ENCODE results near the gene GCKR.
"Not testable (repeated sequence)": the region's sequence is repeated elsewhere in the genome, so short reads cannot be mapped to it uniquely, and the experiment has no call there.

Gene GCKR

DNA sequence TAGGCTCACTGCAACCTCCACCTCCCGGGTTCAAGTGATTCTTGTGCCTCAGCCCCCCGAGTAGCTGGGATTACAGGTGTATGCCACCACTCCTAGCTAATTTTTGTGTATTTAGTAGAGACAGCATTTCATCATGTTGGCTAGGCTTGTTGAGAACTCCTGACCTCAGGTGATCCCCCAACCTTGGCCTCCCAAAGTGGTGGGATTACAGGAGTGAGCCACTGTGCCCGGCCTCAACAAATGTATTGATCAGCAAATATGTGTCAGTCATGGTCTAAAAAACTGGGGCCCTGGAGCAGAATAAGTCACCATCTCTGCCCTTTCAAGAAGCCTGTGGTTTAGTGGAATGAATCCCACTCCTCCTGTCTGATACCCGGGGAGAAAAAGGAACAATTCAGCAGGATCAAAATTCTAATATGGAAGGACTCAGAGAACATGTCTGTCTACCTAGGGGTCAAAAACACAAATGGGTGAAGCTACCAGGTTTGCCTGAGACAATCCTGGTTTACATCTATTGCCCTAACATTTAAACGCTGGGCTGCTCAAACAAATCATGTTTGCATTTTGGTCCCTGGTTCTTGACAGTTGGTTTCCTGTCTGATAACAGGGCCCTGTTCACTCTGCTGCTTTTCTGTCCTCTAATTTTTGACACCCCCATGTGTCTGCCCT is 21.6 kb downstream of the GCKR start:
- DNase-seq (ENCODE audit: low spot score): no peak

DNA sequence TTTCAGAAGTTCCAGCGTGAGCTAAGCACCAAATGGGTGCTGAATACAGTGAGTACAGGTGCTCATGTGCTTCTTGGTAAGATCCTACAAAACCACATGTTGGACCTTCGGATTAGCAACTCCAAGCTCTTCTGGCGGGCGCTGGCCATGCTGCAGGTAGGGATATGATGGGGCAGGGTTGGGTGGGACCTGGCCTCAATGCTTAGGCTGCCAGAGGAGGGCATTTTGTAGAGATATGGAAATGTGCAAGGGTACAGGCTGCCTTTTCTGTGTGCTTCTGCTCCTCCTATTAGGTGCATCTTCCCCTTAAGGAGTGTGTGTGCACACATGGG is 22.1 kb downstream of the GCKR start:
- no peak for DNase-seq (ENCODE audit: low spot score)

DNA sequence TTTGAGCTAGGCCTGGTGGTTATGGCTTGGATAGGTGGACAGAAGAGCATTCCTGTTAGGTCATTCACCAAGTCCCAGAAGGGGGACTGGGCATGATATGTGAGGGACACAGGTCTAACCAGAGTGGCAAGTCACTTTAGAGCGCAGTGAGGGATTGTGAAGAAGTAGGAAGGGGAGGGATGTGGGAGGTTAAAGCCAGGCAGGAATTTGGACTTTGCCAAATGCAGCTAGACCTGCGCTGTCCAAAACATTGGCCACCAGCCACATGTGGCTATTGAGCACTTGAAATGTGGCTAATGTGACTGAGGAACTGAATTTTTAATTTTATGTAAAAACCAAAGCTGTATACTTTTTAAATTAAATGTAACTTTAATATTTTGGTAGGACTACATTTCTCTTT is 23.7 kb downstream of the GCKR start:
- no peak for DNase-seq (ENCODE audit: low spot score)

GRCh38 chr2:27522400-27522945 is 25.8 kb downstream of the GCKR start:
- DNase-seq (ENCODE audit: low spot score): no peak

DNA sequence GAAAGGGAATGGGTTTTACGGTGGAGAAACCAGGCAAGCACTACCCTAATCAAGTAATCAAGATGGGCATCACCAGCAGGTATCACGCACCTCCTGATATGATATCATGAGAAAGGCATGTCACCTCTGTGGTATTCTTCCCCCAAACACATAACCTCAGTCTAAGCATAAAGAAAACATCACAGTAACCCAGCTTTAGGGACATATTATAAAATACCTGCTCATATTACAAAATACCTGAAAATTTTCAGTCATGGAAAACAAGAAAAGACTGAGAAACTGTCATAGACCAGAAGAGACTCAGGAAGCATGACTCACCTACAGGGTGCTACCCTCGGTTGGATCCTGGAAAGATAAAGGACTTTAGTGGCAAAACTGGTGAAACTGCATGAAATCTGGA is 30.5 kb downstream of the GCKR start:
- no peak for DNase-seq (ENCODE audit: low spot score)

DNA sequence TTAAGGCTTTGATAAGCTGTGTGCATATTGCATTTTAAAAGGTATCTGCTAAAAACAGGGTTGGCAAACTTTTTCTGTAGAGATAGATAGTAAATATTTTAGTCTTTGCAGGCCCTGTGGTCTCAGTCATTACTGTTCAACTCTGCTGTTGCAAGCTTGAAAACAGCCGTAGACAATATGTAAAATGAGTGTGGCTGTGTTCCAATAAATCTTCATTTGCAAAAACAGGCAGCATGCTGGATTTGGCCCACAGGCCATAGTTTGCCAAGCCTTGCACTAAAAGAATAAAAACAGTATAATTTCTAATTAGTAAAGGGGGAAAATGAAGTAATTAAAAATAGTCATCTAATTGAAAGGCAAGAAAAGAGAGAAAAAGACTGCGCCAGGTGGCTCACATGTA is 35.3 kb downstream of the GCKR start:
- no peak for DNase-seq (ENCODE audit: low spot score)

- DNase-seq (ENCODE audit: low spot score): no peak
These were observed 40.6 kb downstream of the GCKR start for GRCh38 chr2:27537287-27537686.

GRCh38 chr2:27538839-27539450 is 42.3 kb downstream of the GCKR start:
- not testable (repeated sequence) for DNase-seq (ENCODE audit: low spot score)

GRCh38 chr2:27539649-27540048 is 43.0 kb downstream of the GCKR start:
- not testable (repeated sequence) for DNase-seq (ENCODE audit: low spot score)

GRCh38 chr2:27544143-27544821 is 47.6 kb downstream of the GCKR start:
- DNase-seq (ENCODE audit: low spot score): no peak

DNA sequence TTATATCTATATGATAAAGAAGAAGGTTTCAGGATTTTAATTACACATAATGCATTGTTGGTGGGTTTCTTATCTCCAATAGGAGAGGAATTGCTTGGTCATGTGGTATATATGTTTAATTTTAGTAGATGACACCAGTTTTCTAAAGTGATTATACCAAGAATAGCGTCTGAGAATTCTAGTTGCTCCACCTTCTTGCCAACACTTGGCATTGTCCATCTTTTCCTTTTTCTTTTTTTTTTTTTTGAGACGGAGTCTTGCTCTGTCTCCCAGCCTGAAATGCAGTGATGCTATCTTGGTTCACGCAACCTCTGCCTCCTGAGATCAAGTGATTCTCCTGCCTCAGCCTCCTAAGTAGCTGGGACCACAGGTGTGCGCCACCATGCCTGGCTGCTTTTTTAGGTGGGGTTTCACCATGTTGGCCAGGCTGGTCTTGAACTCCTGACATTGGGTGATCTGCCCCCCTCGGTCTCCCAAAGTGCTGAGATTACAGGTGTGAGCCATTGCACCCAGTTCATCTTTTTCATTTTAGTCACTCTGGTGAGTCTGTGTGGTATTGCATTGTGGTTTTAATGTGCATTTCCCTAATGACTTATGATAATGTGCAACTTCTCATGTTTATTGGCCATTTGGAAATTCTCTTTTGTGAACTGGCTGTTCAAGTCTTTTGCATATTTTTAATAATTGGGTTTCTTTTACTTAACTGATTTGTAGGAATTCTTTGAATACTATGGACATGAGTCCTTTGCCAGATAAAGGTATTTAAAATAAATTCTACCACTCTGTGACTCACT is 48.9 kb downstream of the GCKR start:
- no peak for DNase-seq (ENCODE audit: low spot score)

- DNase-seq (ENCODE audit: low spot score): no peak
These were observed 52.7 kb downstream of the GCKR start for GRCh38 chr2:27549303-27549702.

- DNase-seq (ENCODE audit: low spot score): no peak
These were observed 54.9 kb downstream of the GCKR start for GRCh38 chr2:27551514-27551913.

GRCh38 chr2:27552941-27553340 is 56.3 kb downstream of the GCKR start:
- no peak for DNase-seq (ENCODE audit: low spot score)

DNA sequence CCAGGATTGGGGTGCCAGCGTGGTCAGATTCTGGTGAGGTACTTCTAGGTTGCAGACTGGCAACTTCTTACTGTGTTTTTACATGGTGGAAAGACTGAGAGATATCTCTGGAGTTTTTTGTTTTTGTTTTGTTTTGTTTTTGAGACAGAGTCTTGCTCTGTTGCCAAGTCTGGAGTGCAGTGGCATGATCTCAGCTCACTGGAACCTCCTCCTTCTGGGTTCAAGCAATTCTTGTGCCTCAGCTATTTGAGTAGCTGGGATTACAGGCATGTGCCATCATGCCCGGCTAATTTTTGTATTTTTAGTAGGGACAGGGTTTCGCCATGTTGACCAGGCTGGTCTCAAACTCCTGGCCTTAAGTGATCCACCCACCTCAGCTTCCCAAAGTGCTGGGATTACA is 57.8 kb downstream of the GCKR start:
- not testable (repeated sequence) for DNase-seq (ENCODE audit: low spot score)

- no peak for DNase-seq (ENCODE audit: low spot score)
These were observed 62.6 kb downstream of the GCKR start for GRCh38 chr2:27559228-27559627.

DNA sequence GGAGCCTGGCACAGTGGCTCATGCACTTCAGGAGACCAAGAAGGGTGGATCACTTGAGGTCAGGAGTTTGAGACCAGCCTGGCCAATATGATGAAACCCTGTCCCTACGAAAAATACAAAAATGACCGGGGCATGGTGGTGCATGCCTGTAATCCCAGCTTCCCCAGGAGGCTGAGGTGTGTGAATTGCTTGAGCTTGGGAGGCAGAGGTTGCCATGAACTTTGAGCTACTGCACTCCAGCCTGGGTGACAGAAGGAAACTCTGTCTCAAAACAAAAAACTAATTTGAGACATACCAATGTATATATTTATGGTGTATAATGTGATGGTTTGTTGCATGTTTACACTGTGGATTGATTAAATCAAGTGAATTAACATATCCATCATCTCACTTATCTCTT is 64.4 kb downstream of the GCKR start:
- no peak for DNase-seq (ENCODE audit: low spot score)

DNA sequence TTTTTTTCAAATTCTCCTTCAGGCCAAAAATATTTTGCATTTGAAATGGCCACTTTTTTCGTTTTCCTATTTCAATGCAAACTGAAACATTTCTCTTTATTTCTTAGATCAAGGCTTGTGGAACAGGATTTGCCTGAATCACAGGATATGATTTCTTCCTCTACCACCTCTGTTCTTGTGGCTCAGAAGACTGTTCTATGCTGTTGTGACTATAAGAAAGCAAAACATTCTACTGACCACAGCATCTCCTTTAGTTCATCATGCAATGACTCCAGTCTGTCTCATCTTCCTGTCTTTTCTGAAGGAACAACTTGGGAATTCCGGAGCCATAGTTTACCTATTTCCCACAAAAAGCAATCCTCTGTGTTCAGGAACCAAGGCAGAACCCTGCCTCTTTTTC is 70.0 kb downstream of the GCKR start:
- DNase-seq (ENCODE audit: low spot score): no peak

DNA sequence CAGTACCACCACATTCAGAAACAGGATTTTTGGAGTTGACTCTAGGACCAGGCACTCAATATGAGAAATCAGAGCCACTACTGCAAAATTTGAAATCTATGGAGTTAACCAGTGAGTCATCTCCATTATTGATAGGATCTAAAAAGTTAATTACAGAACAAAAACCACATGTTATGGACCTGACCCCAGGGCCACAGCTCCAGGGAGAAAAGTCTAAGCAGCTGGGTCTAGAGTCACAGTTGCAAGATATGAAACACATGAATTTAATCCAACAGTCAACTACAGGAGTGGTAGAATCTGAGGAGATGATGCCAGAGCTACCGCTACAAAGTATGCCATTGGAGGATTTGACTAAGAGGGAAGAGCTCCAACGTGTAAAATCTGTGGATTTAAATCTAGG is 72.8 kb downstream of the GCKR start:
- no peak for DNase-seq (ENCODE audit: low spot score)

DNA sequence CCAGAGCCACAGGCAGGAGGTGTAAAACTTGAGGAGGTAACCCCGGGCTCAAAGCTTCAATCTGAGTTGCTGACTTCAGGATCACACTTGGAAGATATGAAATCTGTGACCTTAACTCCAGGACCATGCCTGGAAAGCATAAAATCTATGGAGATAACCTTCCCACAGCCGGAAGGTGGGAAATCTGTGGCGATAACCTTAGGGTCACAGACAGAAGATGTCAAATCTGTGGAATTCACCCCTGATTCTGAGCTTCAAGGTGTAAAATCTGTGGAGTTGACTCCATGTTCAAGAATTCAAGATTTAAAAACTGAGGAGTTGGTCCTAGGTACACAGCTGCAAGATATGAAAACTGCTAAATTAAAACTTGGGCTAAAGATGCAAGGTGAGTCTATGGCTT is 74.6 kb downstream of the GCKR start:
- no peak for DNase-seq (ENCODE audit: low spot score)

DNA sequence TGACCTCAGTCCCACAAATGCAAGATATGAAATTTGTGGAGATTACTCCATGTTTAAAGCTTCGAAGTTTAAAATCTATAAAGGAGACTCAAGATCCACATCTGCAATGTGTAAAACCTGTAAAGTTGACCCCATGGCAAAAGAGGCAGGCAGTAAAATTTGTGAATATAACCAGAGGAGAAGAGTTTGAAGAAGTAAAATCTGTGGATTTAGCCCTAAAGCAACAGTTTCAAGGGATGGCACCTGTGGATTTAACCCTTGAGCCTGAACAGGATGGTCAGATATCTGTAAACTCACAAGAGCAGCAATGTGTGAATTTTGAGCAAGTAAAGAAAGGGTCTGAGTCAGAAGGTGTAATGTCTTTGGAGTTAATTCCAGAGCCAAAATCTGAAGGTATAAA is 75.0 kb downstream of the GCKR start:
- no peak for DNase-seq (ENCODE audit: low spot score)

DNA sequence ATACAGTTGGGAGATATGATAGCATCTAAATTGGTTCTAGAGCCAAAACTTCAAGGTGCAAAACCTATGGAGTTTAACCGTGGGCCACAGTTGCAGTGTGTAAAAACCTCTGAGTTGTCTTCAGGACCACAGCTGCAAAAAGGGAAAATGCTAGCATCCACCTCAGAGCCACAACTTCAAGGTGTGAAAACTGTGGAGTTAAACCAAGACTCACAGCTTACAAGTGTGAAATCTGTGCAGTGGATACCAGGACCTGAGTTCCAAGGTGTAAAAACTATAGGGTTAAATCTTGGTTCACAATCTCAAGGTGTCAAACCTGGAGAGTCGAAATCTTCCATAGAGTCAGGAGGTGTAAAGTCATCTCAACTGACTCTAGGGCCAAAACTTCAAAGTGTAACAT is 75.8 kb downstream of the GCKR start:
- no peak for DNase-seq (ENCODE audit: low spot score)

DNA sequence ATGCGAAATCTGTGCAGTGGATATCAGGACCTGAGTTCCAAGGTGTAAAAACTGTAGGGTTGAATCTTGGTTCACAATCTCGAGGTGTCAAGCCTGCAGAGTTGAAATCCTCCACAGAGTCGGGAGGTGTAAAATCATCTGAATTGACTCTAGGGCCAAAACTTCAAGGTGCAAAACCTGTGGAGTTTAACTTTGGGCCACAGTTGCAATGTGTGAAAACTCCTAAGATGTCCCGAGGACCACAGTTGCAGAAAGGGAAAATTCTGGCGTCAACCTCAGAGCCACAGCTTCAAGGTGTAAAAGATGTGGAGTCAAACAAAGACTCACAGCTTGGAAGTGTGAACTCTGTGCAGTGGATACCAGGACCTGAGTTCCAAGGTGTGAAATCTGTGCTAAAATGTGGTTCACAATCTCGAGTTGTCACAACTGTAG is 76.4 kb downstream of the GCKR start:
- no peak for DNase-seq (ENCODE audit: low spot score)
